ENCODE results near the gene DPP10.

DPP10 gene

GRCh38 chr2:115480741-115481140 lies 1038.3 kb downstream of the DPP10 start:
- no peak overlapping the region for H3K4me3 ChIP-seq (ENCODE audit: low read length)
- TF ChIP-seq, protein P1, sequence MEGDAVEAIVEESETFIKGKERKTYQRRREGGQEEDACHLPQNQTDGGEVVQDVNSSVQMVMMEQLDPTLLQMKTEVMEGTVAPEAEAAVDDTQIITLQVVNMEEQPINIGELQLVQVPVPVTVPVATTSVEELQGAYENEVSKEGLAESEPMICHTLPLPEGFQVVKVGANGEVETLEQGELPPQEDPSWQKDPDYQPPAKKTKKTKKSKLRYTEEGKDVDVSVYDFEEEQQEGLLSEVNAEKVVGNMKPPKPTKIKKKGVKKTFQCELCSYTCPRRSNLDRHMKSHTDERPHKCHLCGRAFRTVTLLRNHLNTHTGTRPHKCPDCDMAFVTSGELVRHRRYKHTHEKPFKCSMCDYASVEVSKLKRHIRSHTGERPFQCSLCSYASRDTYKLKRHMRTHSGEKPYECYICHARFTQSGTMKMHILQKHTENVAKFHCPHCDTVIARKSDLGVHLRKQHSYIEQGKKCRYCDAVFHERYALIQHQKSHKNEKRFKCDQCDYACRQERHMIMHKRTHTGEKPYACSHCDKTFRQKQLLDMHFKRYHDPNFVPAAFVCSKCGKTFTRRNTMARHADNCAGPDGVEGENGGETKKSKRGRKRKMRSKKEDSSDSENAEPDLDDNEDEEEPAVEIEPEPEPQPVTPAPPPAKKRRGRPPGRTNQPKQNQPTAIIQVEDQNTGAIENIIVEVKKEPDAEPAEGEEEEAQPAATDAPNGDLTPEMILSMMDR (IDR thresholded peaks at IDR 0.05; ENCODE audit: insufficient read depth, low read depth, low read length, missing control alignments), result no peak
- no peak for DNase-seq (ENCODE audit: low read depth)

DNA sequence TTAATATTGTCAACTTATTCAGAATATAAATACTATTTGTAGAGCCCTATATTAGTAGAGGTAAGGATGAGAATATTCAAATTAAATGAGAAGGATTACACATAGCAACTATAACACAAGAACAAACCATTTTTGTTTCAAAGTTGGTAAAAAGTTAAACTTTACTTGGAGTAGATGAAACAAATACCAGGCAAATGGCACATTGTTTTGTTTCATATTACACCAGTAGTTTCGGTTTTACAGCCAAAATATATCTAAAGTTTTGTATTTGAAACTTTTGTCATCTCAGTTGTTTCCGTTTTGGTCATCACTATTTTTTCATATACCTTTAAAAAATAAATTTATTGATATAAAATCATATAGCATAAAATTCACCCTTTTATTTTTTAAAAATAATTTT lies 1039.4 kb downstream of the DPP10 start:
- TF ChIP-seq, protein P1 (IDR thresholded peaks at IDR 0.05; ENCODE audit: insufficient read depth, low read depth, low read length, missing control alignments), result no peak
- DNase-seq (ENCODE audit: low read depth), result no peak
- H3K4me3 ChIP-seq (ENCODE audit: low read length), result no peak overlapping the region

DNA sequence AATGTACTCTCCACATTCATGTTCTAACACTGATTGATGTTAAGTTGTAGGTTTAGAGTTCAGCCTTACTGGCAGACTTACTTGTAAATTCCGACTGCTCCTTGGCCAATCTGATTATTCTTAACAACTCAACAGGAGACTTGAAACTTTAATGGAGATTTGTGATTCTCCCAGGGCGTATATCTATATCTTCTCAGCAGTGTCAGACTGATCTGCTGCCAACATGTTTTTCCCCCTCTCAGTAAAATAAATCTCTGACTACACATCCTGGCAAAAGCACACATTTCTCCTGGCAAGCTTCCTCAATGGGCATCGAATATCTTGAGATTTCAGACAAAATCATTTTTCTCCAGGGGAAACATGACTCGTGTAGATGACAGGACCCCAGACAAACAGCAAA lies 1041.2 kb downstream of the DPP10 start:
- no peak for DNase-seq (ENCODE audit: low read depth)
- no peak overlapping the region for H3K4me3 ChIP-seq (ENCODE audit: low read length)
- TF ChIP-seq, protein P1 (IDR thresholded peaks at IDR 0.05; ENCODE audit: insufficient read depth, low read depth, low read length, missing control alignments), result no peak

DNA sequence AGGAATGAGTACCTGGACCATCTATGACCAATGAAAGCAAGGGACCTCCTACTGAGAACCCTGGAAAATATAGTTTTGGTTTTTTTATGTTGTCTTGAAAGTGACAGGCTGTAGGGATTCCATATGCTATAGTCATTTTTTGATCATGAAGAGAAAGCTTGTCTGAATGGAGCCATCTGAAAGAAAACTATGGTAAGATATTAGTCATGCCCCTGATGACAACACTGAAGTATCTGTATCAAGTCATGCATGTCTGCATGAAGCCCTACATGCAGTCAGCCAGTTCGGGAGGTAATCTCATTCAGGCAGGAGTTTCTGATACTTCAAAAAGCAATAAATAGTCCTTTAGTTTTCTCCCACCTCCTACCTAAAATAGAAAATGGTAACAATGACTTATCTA lies 1042.0 kb downstream of the DPP10 start:
- H3K4me3 ChIP-seq (ENCODE audit: low read length), result no peak overlapping the region
- no peak for DNase-seq (ENCODE audit: low read depth)
- TF ChIP-seq, protein P1 (IDR thresholded peaks at IDR 0.05; ENCODE audit: insufficient read depth, low read depth, low read length, missing control alignments), result no peak

DNA sequence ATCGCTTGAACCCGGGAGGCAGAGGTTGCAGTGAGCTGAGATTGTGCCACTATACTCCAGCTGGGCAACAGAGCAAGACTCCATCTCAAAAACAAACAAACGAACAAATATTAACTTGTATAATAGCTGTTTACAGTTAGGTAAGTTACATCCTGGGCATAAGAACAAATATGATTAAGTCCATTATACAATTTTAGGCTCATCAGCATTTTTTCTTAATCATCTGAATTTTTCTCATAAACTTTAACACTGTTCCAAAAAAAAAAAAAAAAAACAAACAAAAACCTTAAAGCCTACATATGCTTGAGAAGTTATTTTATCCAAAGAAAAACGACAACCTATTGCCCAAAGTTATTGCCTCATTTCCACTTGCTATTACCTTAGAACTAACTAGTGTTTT lies 1042.5 kb downstream of the DPP10 start:
- TF ChIP-seq, protein P1 (IDR thresholded peaks at IDR 0.05; ENCODE audit: insufficient read depth, low read depth, low read length, missing control alignments), result no peak
- H3K4me3 ChIP-seq (ENCODE audit: low read length), result no peak overlapping the region
- no peak for DNase-seq (ENCODE audit: low read depth)

- TF ChIP-seq, protein P1 (IDR thresholded peaks at IDR 0.05; ENCODE audit: insufficient read depth, low read depth, low read length, missing control alignments), result no peak
- no peak overlapping the region for H3K4me3 ChIP-seq (ENCODE audit: low read length)
- no peak for DNase-seq (ENCODE audit: low read depth)
Measured at GRCh38 chr2:115491186-115491793, 1048.8 kb downstream of the DPP10 start.

GRCh38 chr2:115505331-115505730 lies 1062.9 kb downstream of the DPP10 start:
- H3K4me3 ChIP-seq (ENCODE audit: low read length), result no peak overlapping the region
- TF ChIP-seq, protein P1 (IDR thresholded peaks at IDR 0.05; ENCODE audit: insufficient read depth, low read depth, low read length, missing control alignments), result no peak
- no peak for DNase-seq (ENCODE audit: low read depth)

Data from epithelial cell of esophagus (primary cell).